Kidney (tissue), 14 donors: ENCODE data around the gene CFAP221. TPM values are rescaled to one million over a fixed set of nuclear protein-coding genes. Genes with fewer than 3 reads are reported as not detected.
A peak's percentile ranks its signal among the peaks of the same experiment; 100 is the strongest.

Source experiments
- DNase-seq, 5 donors: peaks; one replicate each; pipeline ENCODE4 v3.0.0-alpha.2; 2013 to 2020
- FAIRE-seq: peaks from 2 replicates; lab custom pipeline; 2012; peaks lifted over from hg19 to GRCh38; lab: Jason Lieb, UNC
- H3K27ac ChIP-seq, 2 donors: one replicate each; pipeline ENCODE4 v1.7.0; 2013; ENCODE audit warnings: low read depth in 2 of 2, low read length in 2 of 2, inconsistent platforms in 1 of 2
- H3K27me3 ChIP-seq: one replicate; pipeline ENCODE4 v1.7.1; 2013; ENCODE audit warnings: low read length, inconsistent platforms; ENCODE audit not compliant: control insufficient read depth, insufficient read depth
- H3K36me3 ChIP-seq, 3 donors: one replicate each; pipeline versions ENCODE4 v1.7.0 to v1.7.1; 2013; ENCODE audit warnings: low read length in 3 of 3, control low read depth in 1 of 3, inconsistent platforms in 1 of 3; ENCODE audit not compliant: insufficient read depth in 3 of 3, control insufficient read depth in 2 of 3
- H3K4me1 ChIP-seq, 3 donors: one replicate each; pipeline versions ENCODE4 v1.7.0 to v1.7.1; 2013; ENCODE audit warnings: low read length in 3 of 3, inconsistent platforms in 1 of 3, low read depth in 1 of 3; ENCODE audit not compliant: control insufficient read depth in 2 of 3, insufficient read depth in 2 of 3
- H3K4me3 ChIP-seq, 3 donors: one replicate each; pipeline versions ENCODE4 v1.7.0 to v1.8.1; 2013; ENCODE audit warnings: low read length in 3 of 3, control low read depth in 1 of 3, inconsistent platforms in 1 of 3
- H3K9ac ChIP-seq, 3 donors: one replicate each; pipeline versions ENCODE4 v1.7.0 to v1.7.1; 2013; ENCODE audit warnings: low read length in 3 of 3, control low read depth in 1 of 3, inconsistent platforms in 1 of 3
- H3K9me3 ChIP-seq, 3 donors: one replicate each; pipeline versions ENCODE4 v1.7.0 to v1.7.1; 2013; ENCODE audit warnings: low read length in 3 of 3, control low read depth in 1 of 3, inconsistent platforms in 1 of 3; ENCODE audit not compliant: control insufficient read depth in 2 of 3, insufficient read depth in 1 of 3
- intact Hi-C: fragments of 100-400 bp; cut with DNase I; formaldehyde crosslinking; loops from one replicate; pipeline ENCODE4 v1.11.1; 2022
- polyA plus RNA-seq: library from polyadenylated mRNA; stranded (reverse); fragments of 350-450 nt; fragmentation: Illumina TruSeq; extraction: RNeasy Lipid Tissue Mini Kit (QIAGEN cat#74804); gene quantifications from one replicate; pipeline ENCODE4 v1.2.3, GENCODE V29; 2014; ENCODE audit warnings: low read depth, low replicate concordance; ENCODE audit not compliant: insufficient read depth
- total RNA-seq: library from RNA; stranded (reverse); fragmentation: NEBNext Ultra II Directional; extraction: Animal tissue kit (Norgen Biotek cat#: 25700); gene quantifications from one replicate; pipeline ENCODE4 v1.2.1, GENCODE V29; 2021
- TF ChIP-seq, protein P1 (sequence below): IDR thresholded peaks from 3 replicates; pipeline ENCODE4 v1.5.1; 2012; ENCODE audit warnings: mild to moderate bottlenecking, moderate library complexity, borderline replicate concordance; ENCODE audit not compliant: insufficient read depth; ENCODE audit errors: extremely low read depth
- donor health status: control.
- donor health status: control.
- donor health status: control.
- donor health status: control.
- donor health status: control.
- donor health status: DM: yes; HTN: yes; CAD: no.
- donor health status: Normal renal cell carcinoma (clear cell type).

The CFAP221 gene
- total and polyA plus RNA-seq, 2 donors from 2014 or later, result 15.9 to 58.7 TPM

DNA sequence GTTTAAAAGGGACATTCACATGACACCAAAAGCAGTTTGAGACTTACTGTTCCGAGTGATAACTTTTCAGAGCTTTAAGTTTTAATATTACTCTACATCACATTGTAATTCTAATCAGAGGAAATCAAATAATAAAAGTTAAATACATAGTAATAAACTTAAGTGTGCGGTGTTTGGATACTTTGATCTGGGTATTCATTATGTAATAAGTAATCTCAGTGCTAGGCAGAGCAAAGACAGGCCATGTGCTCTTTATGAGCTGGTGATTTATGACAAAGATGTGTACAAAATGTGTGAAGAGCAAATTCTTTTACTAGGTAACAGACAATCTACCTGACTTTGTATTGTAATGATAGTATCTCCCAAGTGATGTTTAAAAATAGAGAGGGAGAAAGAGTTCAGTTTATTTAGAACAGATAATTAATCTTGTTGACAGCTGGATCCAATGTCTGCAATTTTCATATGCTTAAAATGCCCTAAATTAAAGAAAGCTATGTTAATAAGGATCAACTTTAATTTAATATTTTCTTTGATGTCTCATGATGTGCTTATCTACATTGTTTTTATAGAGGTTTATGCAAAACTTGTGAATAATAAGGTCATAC is 4.4 kb downstream of the CFAP221 start:
- FAIRE-seq (no peak), DNase-seq (no peak)
- TF ChIP-seq, protein P1, sequence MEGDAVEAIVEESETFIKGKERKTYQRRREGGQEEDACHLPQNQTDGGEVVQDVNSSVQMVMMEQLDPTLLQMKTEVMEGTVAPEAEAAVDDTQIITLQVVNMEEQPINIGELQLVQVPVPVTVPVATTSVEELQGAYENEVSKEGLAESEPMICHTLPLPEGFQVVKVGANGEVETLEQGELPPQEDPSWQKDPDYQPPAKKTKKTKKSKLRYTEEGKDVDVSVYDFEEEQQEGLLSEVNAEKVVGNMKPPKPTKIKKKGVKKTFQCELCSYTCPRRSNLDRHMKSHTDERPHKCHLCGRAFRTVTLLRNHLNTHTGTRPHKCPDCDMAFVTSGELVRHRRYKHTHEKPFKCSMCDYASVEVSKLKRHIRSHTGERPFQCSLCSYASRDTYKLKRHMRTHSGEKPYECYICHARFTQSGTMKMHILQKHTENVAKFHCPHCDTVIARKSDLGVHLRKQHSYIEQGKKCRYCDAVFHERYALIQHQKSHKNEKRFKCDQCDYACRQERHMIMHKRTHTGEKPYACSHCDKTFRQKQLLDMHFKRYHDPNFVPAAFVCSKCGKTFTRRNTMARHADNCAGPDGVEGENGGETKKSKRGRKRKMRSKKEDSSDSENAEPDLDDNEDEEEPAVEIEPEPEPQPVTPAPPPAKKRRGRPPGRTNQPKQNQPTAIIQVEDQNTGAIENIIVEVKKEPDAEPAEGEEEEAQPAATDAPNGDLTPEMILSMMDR, result no peak
- H3K27me3 ChIP-seq, result no peaks in the 10 kb centered on the region
- no peak overlapping the region for H3K9ac ChIP-seq
- no peaks in the 10 kb centered on the region for H3K36me3 ChIP-seq
- H3K4me1 ChIP-seq, result no peaks in the 10 kb centered on the region
- H3K27ac ChIP-seq, result no peak overlapping the region
- H3K9me3 ChIP-seq, result no peaks in the 10 kb centered on the region
- no peak overlapping the region for H3K4me3 ChIP-seq
- intact Hi-C loops, result no loop called here

DNA sequence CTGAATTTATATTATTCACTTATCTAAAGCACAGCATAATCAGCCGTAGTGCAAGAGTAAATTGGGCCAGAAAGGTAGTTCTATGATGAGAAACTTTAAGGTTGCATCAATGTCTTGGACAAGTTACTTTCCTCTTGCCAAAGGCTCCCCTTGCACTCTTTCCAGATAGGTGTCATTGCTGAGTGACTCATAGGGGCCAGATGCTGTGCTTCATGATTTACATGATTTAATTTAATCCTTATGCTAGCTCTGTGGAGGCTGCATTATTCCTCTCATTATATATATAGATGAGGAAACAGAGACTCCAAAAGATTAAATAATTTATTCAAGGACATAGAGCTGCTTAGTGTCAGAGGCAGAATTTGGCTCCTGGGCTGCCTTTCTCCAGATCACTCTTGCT is 5.0 kb downstream of the CFAP221 start:
- H3K4me3 ChIP-seq, result no peak overlapping the region
- TF ChIP-seq, protein P1, result no peak
- no peaks in the 10 kb centered on the region for H3K9me3 ChIP-seq
- FAIRE-seq, result no peak
- intact Hi-C loops, result no loop called here
- no peaks in the 10 kb centered on the region for H3K4me1 ChIP-seq
- H3K27ac ChIP-seq, result peak overlapping the region; percentile 11 to 22
- no peak overlapping the region for H3K9ac ChIP-seq
- no peaks in the 10 kb centered on the region for H3K27me3 ChIP-seq
- DNase-seq, result no peak
- no peaks in the 10 kb centered on the region for H3K36me3 ChIP-seq

DNA sequence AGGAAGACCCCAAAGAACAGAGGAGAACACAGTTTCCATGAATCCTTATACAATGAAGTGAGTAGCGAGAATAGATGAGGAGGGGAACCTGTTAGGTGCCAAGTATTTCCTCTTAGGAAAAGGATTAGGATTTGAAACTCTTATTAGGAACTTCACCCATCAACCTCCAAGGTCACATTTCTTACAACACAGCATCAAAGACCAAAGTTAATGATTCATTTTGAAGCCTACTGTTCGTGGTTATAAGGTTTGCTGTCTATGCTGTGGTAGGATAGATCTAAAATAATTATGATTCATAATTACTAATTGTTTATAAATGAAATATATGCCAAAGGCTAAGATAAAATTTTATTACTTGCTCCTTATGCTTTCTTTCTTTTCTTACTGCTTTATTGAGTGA is 6.1 kb downstream of the CFAP221 start:
- intact Hi-C loops, result no loop called here
- no peak overlapping the region for H3K27ac ChIP-seq
- DNase-seq (no peak), FAIRE-seq (peak; percentile 25)
- H3K4me3 ChIP-seq, result no peak overlapping the region
- no peaks in the 10 kb centered on the region for H3K4me1 ChIP-seq
- TF ChIP-seq, protein P1, result no peak
- no peaks in the 10 kb centered on the region for H3K9me3 ChIP-seq
- H3K27me3 ChIP-seq, result no peaks in the 10 kb centered on the region
- no peaks in the 10 kb centered on the region for H3K36me3 ChIP-seq
- no peak overlapping the region for H3K9ac ChIP-seq

DNA sequence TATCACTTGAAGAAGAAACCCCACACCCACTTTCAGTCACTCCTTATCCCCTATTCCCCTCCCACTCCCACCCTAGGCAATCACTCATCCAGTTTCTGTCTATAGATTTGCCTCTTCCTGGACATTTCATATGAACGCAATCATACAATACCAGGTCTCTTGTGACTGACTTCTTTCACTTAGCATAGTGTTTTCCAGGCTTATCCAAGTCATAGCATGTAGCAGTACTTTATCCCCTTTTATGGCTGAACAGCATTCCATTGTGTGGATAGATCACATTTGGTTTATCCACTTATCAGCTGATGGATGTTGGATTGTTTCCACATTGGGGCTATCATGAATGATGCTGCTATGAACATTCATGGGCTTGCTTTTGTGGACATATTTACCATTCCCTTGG is 6.6 kb downstream of the CFAP221 start:
- DNase-seq, result no peak
- Histone ChIP-seq H3K4me1 (no peaks in the 10 kb centered on the region), H3K27me3 (no peaks in the 10 kb centered on the region), H3K4me3 (no peak overlapping the region), H3K27ac (no peak overlapping the region), H3K9me3 (no peaks in the 10 kb centered on the region), H3K36me3 (no peaks in the 10 kb centered on the region), H3K9ac (no peak overlapping the region)
- no peak for FAIRE-seq
- TF ChIP-seq, protein P1, result no peak
- intact Hi-C loops, result no loop called here
